Spinal cord (tissue), 10 donors: ENCODE results near the gene SLC40A1. TPM values are rescaled to one million over a fixed set of nuclear protein-coding genes. Genes with fewer than 3 reads are reported as not detected.

Experiments
- DNase-seq, 6 donors: peaks; one replicate each; pipeline versions ENCODE4 v3.0.0 to v3.0.0-alpha.2; 2013 to 2015; ENCODE audit warnings: low spot score in 6 of 6, low read depth in 4 of 6
- H3K27ac ChIP-seq: one replicate; pipeline ENCODE4 v1.5.1; 2013; ENCODE audit warnings: low read depth, low read length, control low read depth
- H3K27me3 ChIP-seq: one replicate; pipeline ENCODE4 v1.6.1; 2013; ENCODE audit warnings: low read length; ENCODE audit not compliant: control insufficient read depth, insufficient read depth
- H3K36me3 ChIP-seq: one replicate; pipeline ENCODE4 v1.6.1; 2013; ENCODE audit warnings: low read length; ENCODE audit not compliant: control insufficient read depth, insufficient read depth
- H3K4me1 ChIP-seq: one replicate; pipeline ENCODE4 v1.6.1; 2013; ENCODE audit warnings: low read length; ENCODE audit not compliant: control insufficient read depth, insufficient read depth
- H3K4me3 ChIP-seq: one replicate; pipeline ENCODE4 v1.5.1; 2013; ENCODE audit warnings: low read depth, low read length, control low read depth
- H3K9me3 ChIP-seq: one replicate; pipeline ENCODE4 v1.6.1; 2013; ENCODE audit warnings: low read length; ENCODE audit not compliant: control insufficient read depth, insufficient read depth
- WGBS: methylation state at CpG from one replicate; pipeline ENCODE4 v1.1.5; 2013; ENCODE audit warnings: missing lambda C conversion rate; ENCODE audit not compliant: insufficient coverage; 5-methylcytosine and 5-hydroxymethylcytosine counted together
- long read RNA-seq, 4 donors: transcript quantifications; one replicate each; lab custom pipeline, GENCODE V29; 2026
- polyA plus RNA-seq, 2 donors: library from polyadenylated mRNA; unstranded; fragments of 120-200 nt; gene quantifications; one replicate each; pipeline ENCODE4 v1.2.1, GENCODE V29; 2013; ENCODE audit not compliant: insufficient read length in 2 of 2
- total RNA-seq, 2 donors: library from RNA; depleted of rRNA in 1 of 2; stranded (reverse); fragments of 120-200 nt in 1 of 2; fragments of >200 nt in 1 of 2; gene quantifications; one replicate each; pipeline versions ENCODE4 v1.2.3 to v1.2.4, GENCODE V29; 2013 to 2014
- donor health status: healthy.

SLC40A1 gene
- total RNA-seq (100 to 1,000 TPM in 1 of 2 donors, 10 to 100 TPM in 1; 47.7 to 156 TPM), polyA plus RNA-seq (10 to 100 TPM; 25.7 to 36.1 TPM)
- long read RNA-seq, donor 1, partial matches to known transcripts: 0 of 4 reads
- long read RNA-seq, donor 1, other reads (novel, unspliced or antisense): 0 of 4 reads
- long read RNA-seq, donor 2, transcript SLC40A1-201 (8 exons, 3,442 nt): major isoform, 8 of 8 reads
- long read RNA-seq, donor 2, partial matches to known transcripts: 0 of 8 reads
- long read RNA-seq, donor 2, other reads (novel, unspliced or antisense): 0 of 8 reads
- long read RNA-seq, donor 3, transcript SLC40A1-201 (8 exons, 3,442 nt): major isoform, 5 of 12 reads
- long read RNA-seq, donor 3, partial matches to known transcripts: 7 of 12 reads
- long read RNA-seq, donor 3, other reads (novel, unspliced or antisense): 0 of 12 reads
- long read RNA-seq, donor 4, transcript SLC40A1-201 (8 exons, 3,442 nt): major isoform, 59 of 116 reads
- long read RNA-seq, donor 4, partial matches to known transcripts: 53 of 116 reads
- long read RNA-seq, donor 4, other reads (novel, unspliced or antisense): 0 of 116 reads

- peaks cover 6% of the 10 kb centered on the region for H3K27me3 ChIP-seq
- under 1% methylated on average over 68 of the region's 78 CpGs for WGBS
- no peaks in the 10 kb centered on the region for H3K9me3 ChIP-seq
- no peaks in the 10 kb centered on the region for H3K36me3 ChIP-seq
- H3K27ac ChIP-seq: peak within 1 kb of the TSS; percentile 78
- H3K4me1 ChIP-seq: peaks cover 7% of the 10 kb centered on the region
- peak; percentile 36 to 92 (median 66) for DNase-seq
- H3K4me3 ChIP-seq: peak within 1 kb of the TSS; percentile 70
Observed at GRCh38 chr2:189580658-189581353, at the start of gene SLC40A1. TSS of gene SLC40A1 (minus strand) at chr2:189580786. CDS start at chr2:189580460, 326 bp downstream.

GRCh38 chr2:189629531-189630453 lies 49.2 kb upstream of the SLC40A1 start:
- no peaks in the 10 kb centered on the region for H3K9me3 ChIP-seq
- H3K4me3 ChIP-seq: no peak overlapping the region
- no peaks in the 10 kb centered on the region for H3K36me3 ChIP-seq
- H3K27me3 ChIP-seq: no peaks in the 10 kb centered on the region
- peak in 1 of 6 donors; percentile 59 for DNase-seq
- H3K4me1 ChIP-seq: no peaks in the 10 kb centered on the region
- WGBS: 80% methylated on average over 1 of the region's 10 CpGs
- peak overlapping the region; percentile 29 for H3K27ac ChIP-seq

GRCh38 chr2:189628817-189629530 lies 48.4 kb upstream of the SLC40A1 start:
- H3K27ac ChIP-seq: peak overlapping the region; percentile 29
- WGBS: 92% methylated on average over 8 of the region's 9 CpGs

GRCh38 chr2:189627789-189628188 lies 47.2 kb upstream of the SLC40A1 start:
- no peaks in the 10 kb centered on the region for H3K36me3 ChIP-seq
- H3K4me1 ChIP-seq: no peaks in the 10 kb centered on the region
- no peak overlapping the region for H3K27ac ChIP-seq
- H3K4me3 ChIP-seq: no peak overlapping the region
- no peak for DNase-seq
- no peaks in the 10 kb centered on the region for H3K9me3 ChIP-seq
- no peaks in the 10 kb centered on the region for H3K27me3 ChIP-seq
- no CpG with 5 or more reads among the region's 1 CpG for WGBS

More at GRCh38 chr2:189628817-189629530, 48.4 kb upstream of the SLC40A1 start:
- H3K9me3 ChIP-seq: no peaks in the 10 kb centered on the region
- no peak overlapping the region for H3K4me3 ChIP-seq
- H3K36me3 ChIP-seq: no peaks in the 10 kb centered on the region
- no peaks in the 10 kb centered on the region for H3K27me3 ChIP-seq
- no peak for DNase-seq
- no peaks in the 10 kb centered on the region for H3K4me1 ChIP-seq

GRCh38 chr2:189625636-189626035 lies 45.0 kb upstream of the SLC40A1 start:
- no peaks in the 10 kb centered on the region for H3K4me1 ChIP-seq
- no peak for DNase-seq
- H3K36me3 ChIP-seq: no peaks in the 10 kb centered on the region
- no CpG with 5 or more reads among the region's 2 CpGs for WGBS
- H3K27me3 ChIP-seq: no peaks in the 10 kb centered on the region
- H3K9me3 ChIP-seq: no peaks in the 10 kb centered on the region
- H3K4me3 ChIP-seq: no peak overlapping the region
- H3K27ac ChIP-seq: no peak overlapping the region

- DNase-seq: no peak
- H3K9me3 ChIP-seq: no peaks in the 10 kb centered on the region
- H3K27me3 ChIP-seq: no peaks in the 10 kb centered on the region
- H3K27ac ChIP-seq: no peak overlapping the region
- 75% methylated on average over 1 of the region's 3 CpGs for WGBS
- H3K36me3 ChIP-seq: no peaks in the 10 kb centered on the region
- H3K4me1 ChIP-seq: no peaks in the 10 kb centered on the region
- H3K4me3 ChIP-seq: no peak overlapping the region
Observed at GRCh38 chr2:189624648-189625355, 44.2 kb upstream of the SLC40A1 start.

- no peaks in the 10 kb centered on the region for H3K4me1 ChIP-seq
- no peak overlapping the region for H3K27ac ChIP-seq
- H3K27me3 ChIP-seq: no peaks in the 10 kb centered on the region
- no peak for DNase-seq
- WGBS: no CpG with 5 or more reads among the region's 1 CpG
- H3K36me3 ChIP-seq: no peaks in the 10 kb centered on the region
- H3K9me3 ChIP-seq: no peaks in the 10 kb centered on the region
- H3K4me3 ChIP-seq: no peak overlapping the region
Observed at GRCh38 chr2:189623049-189623448, 42.5 kb upstream of the SLC40A1 start.

- H3K4me3 ChIP-seq: no peak overlapping the region
- no peaks in the 10 kb centered on the region for H3K9me3 ChIP-seq
- DNase-seq: no peak
- H3K36me3 ChIP-seq: no peaks in the 10 kb centered on the region
- H3K4me1 ChIP-seq: no peaks in the 10 kb centered on the region
- H3K27me3 ChIP-seq: no peaks in the 10 kb centered on the region
- H3K27ac ChIP-seq: no peak overlapping the region
Observed at GRCh38 chr2:189621781-189622180, 41.2 kb upstream of the SLC40A1 start.
